Lower leg skin (tissue), 4 donors: ENCODE results near the gene CHD5. TPM values are rescaled to one million over a fixed set of nuclear protein-coding genes. Genes with fewer than 3 reads are reported as not detected.

Experiments used
- DNase-seq, 2 donors: peaks; one replicate each; pipeline ENCODE4 v3.0.0-alpha.2; 2019; ENCODE audit warnings: low spot score in 2 of 2
- H3K4me3 ChIP-seq: fragments of 200-600 bp; sonication (generic); 2 replicates; pipeline ENCODE4 v1.5.1; 2017; ENCODE audit warnings: mild to moderate bottlenecking, low read depth; ENCODE audit not compliant: poor library complexity, severe bottlenecking
- CTCF ChIP-seq, 3 donors: fragments of 450-650 bp; IDR thresholded peaks; one replicate each; pipeline ENCODE4 v1.5.1; 2016; ENCODE audit warnings: antibody characterized with exemption in 3 of 3, mild to moderate bottlenecking in 3 of 3, moderate library complexity in 2 of 3
- POLR2A ChIP-seq, 2 donors: fragments of 450-650 bp; IDR thresholded peaks; one replicate each; pipeline ENCODE4 v1.6.1; 2016 to 2017; ENCODE audit warnings: antibody characterized with exemption in 2 of 2, mild to moderate bottlenecking in 1 of 2, moderate library complexity in 1 of 2
- WGBS, 2 donors: methylation state at CpG; one replicate each; pipeline ENCODE4 v1.1.5; 2018; 5-methylcytosine and 5-hydroxymethylcytosine counted together
- intact Hi-C: fragments of 100-400 bp; cut with DNase I; formaldehyde crosslinking; loops from one replicate; pipeline ENCODE4 v1.15.0; 2023; ENCODE audit warnings: low total_unique reads
- total RNA-seq, 4 donors: library from RNA; depleted of rRNA; stranded (reverse); fragments of >200 nt; gene quantifications; one replicate each; pipeline ENCODE4 v1.1.0, GENCODE V29; 2016

Gene CHD5
- total RNA-seq, 4 donors from 2014 or later = 0.04 to 0.27 (median 0.13) TPM; not detected in 1

GRCh38 chr1:6104631-6105030, 75.5 kb downstream of the CHD5 start:
- DNase-seq = no peak
- no peak overlapping the region for H3K4me3 ChIP-seq
- 72 to 80% methylated on average over 5 to 9 of the region's 9 CpGs for WGBS, 2 donors
- TF ChIP-seq CTCF (IDR thresholded peaks at IDR 0.05) = no peak
- TF ChIP-seq POLR2A (IDR thresholded peaks at IDR 0.05) = no peak
- intact Hi-C loops = loop anchor here (5.0 to 10.0 kb wide), 2 partner anchors 240 to 558 kb away; no protein-coding TSS in a partner anchor

GRCh38 chr1:6103854-6104530, 76.1 kb downstream of the CHD5 start:
- TF ChIP-seq CTCF (IDR thresholded peaks at IDR 0.05) (no peak), POLR2A (IDR thresholded peaks at IDR 0.05) (no peak)
- 67 to 76% methylated on average over 8 to 13 of the region's 13 CpGs for WGBS, 2 donors
- intact Hi-C loops = loop anchor here (10.0 kb wide), 1 partner anchor 241 kb away; no protein-coding TSS in a partner anchor
- DNase-seq = no peak
- no peak overlapping the region for H3K4me3 ChIP-seq

- TF ChIP-seq POLR2A (IDR thresholded peaks at IDR 0.05) = no peak
- no peak for TF ChIP-seq CTCF (IDR thresholded peaks at IDR 0.05)
- intact Hi-C loops = loop anchor here (10.0 kb wide), 1 partner anchor 242 kb away; no protein-coding TSS in a partner anchor
- no peak overlapping the region for H3K4me3 ChIP-seq
- 54 to 55% methylated on average over 11 to 22 of the region's 22 CpGs for whole genome bisulfite sequencing, 2 donors
- DNase-seq = no peak
Observed at GRCh38 chr1:6103111-6103853, 76.8 kb downstream of the CHD5 start.

- 74 to 77% methylated on average over 8 to 9 of the region's 9 CpGs for WGBS, 2 donors
- intact Hi-C loops = loop anchor here (10.0 kb wide), 1 partner anchor 242 kb away; no protein-coding TSS in a partner anchor
- no peak overlapping the region for H3K4me3 ChIP-seq
- no peak for DNase-seq
- no peak for TF ChIP-seq CTCF (IDR thresholded peaks at IDR 0.05)
- no peak for TF ChIP-seq POLR2A (IDR thresholded peaks at IDR 0.05)
Observed at GRCh38 chr1:6102532-6102845, 77.6 kb downstream of the CHD5 start.

- H3K4me3 ChIP-seq = no peak overlapping the region
- intact Hi-C loops = loop anchor here (10.0 kb wide), 1 partner anchor 243 kb away; no protein-coding TSS in a partner anchor
- WGBS, 2 donors = 40 to 48% methylated on average over 24 to 25 of the region's 25 CpGs
- no peak for DNase-seq
- TF ChIP-seq CTCF (IDR thresholded peaks at IDR 0.05) (no peak), POLR2A (IDR thresholded peaks at IDR 0.05) (no peak)
Observed at GRCh38 chr1:6101826-6102531, 78.1 kb downstream of the CHD5 start.
